Activated CD4-positive, alpha-beta T cell treated with anti-CD3 and anti-CD28 coated beads, Interleukin-2, amount 10 ng/mL, durations not matched to agents 24 days and 14 days (primary cell): Measurements from ENCODE around the gene ANK2. TPM values are rescaled to one million over a fixed set of nuclear protein-coding genes. Genes with fewer than 3 reads are reported as not detected.

Source experiments
- DNase-seq: peaks from one replicate; pipeline ENCODE4 v3.0.0; 2022
- H3K27ac Mint-ChIP-seq: one replicate; pipeline ENCODE4 v1.8.0; 2022; ENCODE audit warnings: mild to moderate bottlenecking, mixed read lengths
- H3K27me3 Mint-ChIP-seq: one replicate; pipeline ENCODE4 v1.8.0; 2022; ENCODE audit warnings: mixed read lengths
- H3K36me3 Mint-ChIP-seq: one replicate; pipeline ENCODE4 v1.8.0; 2022; ENCODE audit warnings: low read depth, mild to moderate bottlenecking, mixed read lengths
- H3K4me1 Mint-ChIP-seq: one replicate; pipeline ENCODE4 v1.8.0; 2021; ENCODE audit warnings: mixed read lengths
- H3K4me3 Mint-ChIP-seq: one replicate; pipeline ENCODE4 v1.8.0; 2022; ENCODE audit warnings: mild to moderate bottlenecking, moderate library complexity, mixed read lengths
- H3K9me3 Mint-ChIP-seq: one replicate; pipeline ENCODE4 v1.8.0; 2021; ENCODE audit warnings: mixed read lengths
- intact Hi-C: fragments of 100-400 bp; cut with micrococcal nuclease; formaldehyde crosslinking; loops from one replicate; pipeline ENCODE4 v1.15.1; 2023
- total RNA-seq: library from RNA; stranded (reverse); gene quantifications from 2 replicates; pipeline ENCODE4 v1.2.3, GENCODE V29; 2022

The ANK2 gene
- total RNA-seq, 1 donor from 2014 or later, result 2.5 TPM

DNA sequence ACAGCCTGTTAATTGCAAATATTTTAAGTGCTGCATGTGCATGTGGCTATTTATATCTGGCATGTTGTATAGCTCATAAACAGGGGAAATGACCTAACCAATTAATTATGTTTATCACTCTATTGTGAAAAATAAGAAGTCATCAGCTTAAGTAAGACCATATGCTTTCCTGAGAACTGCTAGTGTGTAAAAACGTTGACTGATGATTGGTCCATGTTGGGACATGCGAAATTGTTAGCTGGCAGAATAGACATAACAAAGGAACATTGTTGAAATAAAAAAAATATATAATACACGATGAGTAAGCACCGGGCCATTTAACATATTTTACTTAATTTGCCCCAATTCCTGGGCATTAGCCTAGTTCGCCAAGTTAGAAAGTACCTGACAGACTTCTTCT is 207.5 kb downstream of the ANK2 start:
- H3K4me1 Mint-ChIP-seq, result no peaks in the 10 kb centered on the region
- intact Hi-C loops, result no loop called here
- H3K36me3 Mint-ChIP-seq, result no peaks in the 10 kb centered on the region
- no peak for DNase-seq
- H3K4me3 Mint-ChIP-seq, result no peak overlapping the region
- H3K27ac Mint-ChIP-seq, result no peak overlapping the region
- H3K9me3 Mint-ChIP-seq, result no peaks in the 10 kb centered on the region
- peaks cover 2% of the 10 kb centered on the region for H3K27me3 Mint-ChIP-seq

DNA sequence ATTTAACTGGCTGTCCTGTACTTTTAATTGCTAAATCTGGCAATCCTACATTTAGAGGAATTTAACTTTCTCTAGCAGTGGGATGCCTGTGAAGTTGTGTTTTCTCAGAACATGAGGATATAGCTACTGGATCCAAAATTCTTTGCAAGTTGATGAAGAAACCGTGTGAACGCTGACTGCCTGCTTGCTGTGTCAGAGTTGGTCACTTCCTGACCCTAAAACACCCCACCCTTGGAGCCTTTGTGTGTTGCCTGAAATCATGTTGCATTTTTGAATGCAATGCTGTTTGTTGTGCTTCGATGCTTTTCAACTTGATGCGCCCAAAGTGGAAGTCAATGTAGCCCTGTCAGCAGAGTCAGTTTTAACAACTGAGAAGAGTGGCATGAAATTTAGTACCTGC is 211.2 kb downstream of the ANK2 start:
- Mint-ChIP-seq H3K4me1 (no peaks in the 10 kb centered on the region), H3K36me3 (no peaks in the 10 kb centered on the region), H3K27me3 (peaks cover 2% of the 10 kb centered on the region), H3K27ac (no peak overlapping the region), H3K4me3 (no peak overlapping the region), H3K9me3 (no peaks in the 10 kb centered on the region)
- intact Hi-C loops, result no loop called here
- DNase-seq, result no peak

DNA sequence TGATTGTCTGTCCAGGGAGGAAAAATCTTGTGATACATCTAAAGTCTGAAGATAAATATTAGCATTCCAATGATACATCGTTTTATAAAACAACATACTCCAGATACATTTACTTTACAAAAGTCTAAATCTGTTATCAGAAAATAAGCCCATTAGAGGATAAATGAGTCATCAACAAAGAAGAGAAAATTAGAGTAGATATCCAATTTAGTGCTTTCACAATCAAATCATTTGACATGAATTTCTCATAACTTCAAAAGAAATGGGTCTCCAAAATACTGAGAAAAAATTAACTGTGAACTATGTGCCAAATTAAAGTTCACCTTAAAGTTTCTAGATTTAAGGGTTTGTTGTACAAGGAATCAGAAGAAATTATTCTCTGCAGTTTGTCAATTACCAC is 213.8 kb downstream of the ANK2 start:
- intact Hi-C loops, result no loop called here
- no peak overlapping the region for H3K4me3 Mint-ChIP-seq
- no peaks in the 10 kb centered on the region for H3K9me3 Mint-ChIP-seq
- no peaks in the 10 kb centered on the region for H3K4me1 Mint-ChIP-seq
- no peaks in the 10 kb centered on the region for H3K36me3 Mint-ChIP-seq
- peaks cover 3% of the 10 kb centered on the region for H3K27me3 Mint-ChIP-seq
- no peak for DNase-seq
- no peak overlapping the region for H3K27ac Mint-ChIP-seq

DNA sequence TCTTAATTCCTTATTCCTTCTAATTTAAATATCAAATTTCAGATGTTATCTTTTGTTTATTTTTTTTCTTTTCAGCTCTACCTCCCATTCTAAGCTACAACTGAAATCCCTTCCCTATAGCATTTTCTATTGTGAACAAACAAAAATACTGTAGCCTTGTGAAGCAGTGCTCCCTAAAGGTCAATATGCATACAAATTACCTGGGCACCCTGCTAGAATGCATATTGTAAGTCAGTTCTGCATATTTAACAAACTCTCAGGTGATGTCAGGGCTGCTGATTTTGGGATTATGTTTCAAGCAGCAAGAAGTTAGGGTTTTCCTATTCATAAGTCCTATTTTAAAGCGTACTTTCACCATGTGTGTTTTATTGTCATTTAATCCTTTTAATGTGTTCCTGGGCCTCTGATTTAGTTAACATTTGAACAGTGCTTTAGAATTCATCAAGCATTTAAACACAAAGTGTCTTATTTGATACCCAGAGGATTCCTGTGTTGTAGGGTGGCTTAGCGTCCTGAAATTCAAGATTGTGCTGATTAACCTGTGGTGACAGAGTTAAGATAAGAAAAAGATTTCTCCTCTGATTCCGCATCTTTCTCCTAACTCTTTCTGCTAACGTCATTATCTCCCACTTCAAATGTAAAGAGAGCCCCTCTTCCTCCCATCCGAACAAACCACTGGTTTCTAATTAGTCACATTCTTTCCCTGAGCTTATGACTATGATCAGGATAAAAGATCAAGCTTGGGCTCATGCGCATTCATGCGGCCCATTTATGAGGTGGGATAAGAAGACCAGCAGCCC is 221.3 kb downstream of the ANK2 start:
- Mint-ChIP-seq H3K36me3 (no peaks in the 10 kb centered on the region), H3K4me1 (no peaks in the 10 kb centered on the region), H3K27me3 (peaks cover 14% of the 10 kb centered on the region), H3K4me3 (no peak overlapping the region), H3K9me3 (no peaks in the 10 kb centered on the region), H3K27ac (no peak overlapping the region)
- intact Hi-C loops, result no loop called here
- DNase-seq, result no peak

DNA sequence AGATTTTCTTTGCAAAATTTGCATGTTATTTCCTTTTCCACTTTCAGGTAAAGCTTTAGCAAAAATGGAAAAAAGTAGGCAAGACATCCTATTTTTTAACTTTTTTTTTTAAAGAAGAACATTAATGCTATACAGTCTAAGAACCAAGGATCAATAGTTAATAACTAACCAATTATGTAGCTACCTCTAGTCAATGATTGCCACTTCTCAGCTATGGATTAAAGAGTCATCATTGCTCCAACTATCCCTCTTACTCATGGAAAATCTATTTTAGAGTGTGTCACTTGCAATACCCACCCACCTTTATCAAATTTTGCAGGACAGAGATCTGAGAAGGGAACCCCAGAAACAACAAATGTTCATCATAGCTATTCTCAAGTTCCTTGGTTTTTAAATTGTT is 223.1 kb downstream of the ANK2 start:
- intact Hi-C loops, result no loop called here
- Mint-ChIP-seq H3K4me1 (no peaks in the 10 kb centered on the region), H3K9me3 (no peaks in the 10 kb centered on the region), H3K27me3 (peaks cover 20% of the 10 kb centered on the region), H3K27ac (no peak overlapping the region), H3K36me3 (no peaks in the 10 kb centered on the region), H3K4me3 (no peak overlapping the region)
- DNase-seq, result no peak

DNA sequence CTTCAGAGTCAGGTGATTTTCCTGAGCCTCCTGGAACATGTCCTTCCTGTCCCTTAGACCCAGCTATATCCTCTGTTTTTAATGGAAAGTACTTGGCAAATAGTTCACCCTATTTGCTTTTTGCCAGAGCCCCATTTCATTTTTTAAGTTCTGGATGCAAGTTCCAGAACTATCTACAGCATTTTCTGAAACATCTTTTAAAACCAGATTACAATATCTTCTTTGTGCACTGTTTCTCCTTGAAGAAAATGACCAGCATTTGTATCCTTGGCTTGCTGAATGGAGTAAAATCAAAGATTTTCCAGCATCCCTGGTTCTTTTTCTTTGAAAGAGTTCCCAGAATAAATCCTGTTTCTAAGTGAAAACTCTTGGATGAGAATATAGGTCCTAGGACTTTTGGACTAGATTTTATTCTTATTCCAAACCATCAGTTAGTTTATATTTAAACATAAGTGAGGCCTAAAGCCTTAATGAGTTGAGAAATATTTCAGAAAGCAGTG is 224.3 kb downstream of the ANK2 start:
- Mint-ChIP-seq H3K4me1 (no peaks in the 10 kb centered on the region), H3K36me3 (no peaks in the 10 kb centered on the region), H3K9me3 (no peaks in the 10 kb centered on the region), H3K27ac (no peak overlapping the region), H3K27me3 (peaks cover 18% of the 10 kb centered on the region), H3K4me3 (no peak overlapping the region)
- intact Hi-C loops, result no loop called here
- no peak for DNase-seq

DNA sequence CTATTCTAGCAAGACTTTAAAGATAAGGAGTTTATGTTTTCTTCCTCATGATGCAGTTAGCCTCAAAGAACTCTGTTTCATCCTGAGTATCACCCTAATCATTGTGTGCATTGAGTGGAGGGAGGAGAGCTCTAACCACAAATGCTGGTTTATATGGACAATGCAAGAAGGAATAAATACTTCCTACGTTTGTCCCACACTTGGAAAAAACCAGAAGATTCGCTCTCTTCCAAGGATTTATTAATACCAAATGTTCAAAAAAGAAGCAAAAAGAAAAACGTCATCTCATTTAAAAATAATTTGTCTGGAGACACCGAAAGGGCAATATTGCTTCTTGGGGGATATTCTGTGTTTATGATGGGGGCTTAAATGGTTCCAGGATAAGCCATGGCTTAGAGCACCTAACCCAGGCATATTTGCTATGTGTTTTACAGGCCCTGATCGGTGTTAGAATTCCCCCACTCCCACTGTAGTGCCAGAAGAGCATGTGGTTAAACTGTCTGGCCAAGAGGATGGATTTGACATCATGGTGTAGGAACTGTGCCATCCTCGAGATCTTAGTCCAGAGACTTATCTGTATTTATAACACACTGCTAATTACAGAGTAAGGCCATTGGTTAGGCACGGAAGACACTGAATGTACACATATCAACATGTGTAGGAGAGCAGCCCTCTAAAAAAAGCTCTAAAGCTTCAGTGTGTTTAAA is 227.2 kb downstream of the ANK2 start:
- no peak overlapping the region for H3K27ac Mint-ChIP-seq
- no peak for DNase-seq
- H3K36me3 Mint-ChIP-seq, result no peaks in the 10 kb centered on the region
- no peak overlapping the region for H3K4me3 Mint-ChIP-seq
- peaks cover 29% of the 10 kb centered on the region for H3K27me3 Mint-ChIP-seq
- no peaks in the 10 kb centered on the region for H3K4me1 Mint-ChIP-seq
- no peaks in the 10 kb centered on the region for H3K9me3 Mint-ChIP-seq
- intact Hi-C loops, result no loop called here

DNA sequence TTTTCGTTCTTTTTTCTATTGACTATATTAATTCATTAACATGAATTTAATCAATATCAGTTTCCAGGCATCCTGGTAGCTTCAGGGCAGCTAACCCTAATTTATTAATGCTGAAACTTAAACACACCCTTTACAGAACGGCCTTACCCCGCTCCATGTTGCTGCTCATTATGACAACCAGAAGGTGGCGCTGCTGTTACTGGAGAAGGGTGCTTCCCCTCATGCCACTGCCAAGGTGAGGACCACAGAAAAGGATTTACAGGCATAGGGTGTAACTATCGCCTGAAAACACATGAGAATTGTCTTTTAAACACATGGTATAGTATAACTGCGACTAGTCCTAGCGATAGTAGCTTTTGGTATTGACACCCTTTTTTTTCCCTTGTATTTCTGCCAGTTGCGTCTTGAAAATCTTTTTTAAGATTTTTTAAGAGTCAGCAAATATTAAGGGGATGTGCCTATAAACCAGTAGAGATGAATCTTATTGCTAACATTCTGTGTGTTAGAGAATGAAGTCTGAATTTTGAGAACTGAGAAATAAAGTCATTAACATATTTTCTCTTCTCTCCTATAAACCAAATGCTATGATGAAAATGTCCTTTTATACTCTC is 229.0 kb downstream of the ANK2 start:
- DNase-seq, result peak; percentile 85
- H3K9me3 Mint-ChIP-seq, result no peaks in the 10 kb centered on the region
- H3K4me3 Mint-ChIP-seq, result no peak overlapping the region
- intact Hi-C loops, result loop anchor here (1.0 to 2.0 kb wide), 2 partner anchors 77 to 792 kb away; no protein-coding TSS in a partner anchor
- H3K27ac Mint-ChIP-seq, result no peak overlapping the region
- no peaks in the 10 kb centered on the region for H3K4me1 Mint-ChIP-seq
- H3K27me3 Mint-ChIP-seq, result peaks cover 22% of the 10 kb centered on the region
- H3K36me3 Mint-ChIP-seq, result no peaks in the 10 kb centered on the region

DNA sequence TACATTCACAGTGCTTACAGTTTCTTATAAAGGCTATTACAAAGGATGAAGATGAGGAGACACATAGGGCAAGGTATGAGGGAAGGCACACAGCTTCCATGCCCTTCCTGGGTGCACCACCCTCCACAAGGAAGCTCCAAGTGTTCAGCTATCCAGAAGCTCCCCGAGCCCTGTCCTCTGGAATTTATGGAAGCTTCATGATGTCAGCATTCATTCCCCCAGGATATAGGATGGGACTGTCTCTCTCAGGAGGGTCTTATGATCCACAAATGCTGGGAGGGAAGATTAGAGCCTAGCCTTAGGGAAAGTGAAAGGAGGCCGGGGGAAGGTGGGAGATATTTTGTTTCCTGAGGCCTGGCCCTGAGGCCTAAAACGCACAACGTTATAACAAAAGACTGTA is 236.0 kb downstream of the ANK2 start:
- DNase-seq, result no peak
- Mint-ChIP-seq H3K4me1 (no peaks in the 10 kb centered on the region), H3K9me3 (no peaks in the 10 kb centered on the region), H3K27me3 (peaks cover 9% of the 10 kb centered on the region), H3K36me3 (no peaks in the 10 kb centered on the region), H3K27ac (no peak overlapping the region), H3K4me3 (no peak overlapping the region)
- intact Hi-C loops, result no loop called here

DNA sequence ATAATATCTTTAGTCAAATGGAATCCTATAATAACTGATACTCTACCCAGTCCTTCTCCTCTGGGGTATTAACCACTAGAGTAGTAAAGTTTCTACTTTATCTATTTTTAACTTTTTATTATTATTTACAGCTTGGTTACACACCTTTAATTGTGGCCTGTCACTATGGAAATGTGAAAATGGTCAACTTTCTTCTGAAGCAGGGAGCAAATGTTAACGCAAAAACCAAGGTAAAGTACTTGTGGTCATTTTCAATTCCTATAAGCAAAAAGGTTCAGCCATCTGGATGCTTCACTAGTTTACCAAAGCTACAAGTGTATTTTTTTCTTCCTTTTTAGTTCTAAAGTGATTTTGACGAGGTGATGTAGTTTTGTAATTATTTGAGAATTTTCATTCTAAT is 238.8 kb downstream of the ANK2 start:
- no peaks in the 10 kb centered on the region for H3K9me3 Mint-ChIP-seq
- intact Hi-C loops, result no loop called here
- no peak overlapping the region for H3K27ac Mint-ChIP-seq
- H3K4me3 Mint-ChIP-seq, result no peak overlapping the region
- no peak for DNase-seq
- no peaks in the 10 kb centered on the region for H3K36me3 Mint-ChIP-seq
- H3K27me3 Mint-ChIP-seq, result peaks cover 7% of the 10 kb centered on the region
- no peaks in the 10 kb centered on the region for H3K4me1 Mint-ChIP-seq

DNA sequence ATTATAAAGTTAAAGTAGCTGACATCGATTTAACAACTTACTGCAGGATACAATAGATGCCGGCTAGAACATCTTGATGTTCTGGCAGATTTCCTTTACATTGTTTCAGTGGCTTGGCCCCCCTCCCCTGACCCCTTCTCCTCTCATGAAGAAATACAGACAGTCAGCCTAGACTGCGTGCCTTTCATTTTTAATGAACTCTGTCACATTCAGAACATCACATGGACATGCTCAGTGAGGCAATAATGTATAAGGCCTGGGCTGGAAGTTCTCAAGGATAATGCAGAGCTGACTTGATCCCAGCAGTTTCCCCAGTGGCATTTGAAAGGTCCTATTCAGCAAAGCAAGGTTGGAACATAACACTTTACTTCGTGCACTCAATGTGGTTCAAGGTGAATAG is 239.2 kb downstream of the ANK2 start:
- Mint-ChIP-seq H3K4me1 (no peaks in the 10 kb centered on the region), H3K36me3 (no peaks in the 10 kb centered on the region), H3K27me3 (peaks cover 7% of the 10 kb centered on the region), H3K27ac (no peak overlapping the region), H3K4me3 (no peak overlapping the region), H3K9me3 (no peaks in the 10 kb centered on the region)
- intact Hi-C loops, result no loop called here
- DNase-seq, result no peak

DNA sequence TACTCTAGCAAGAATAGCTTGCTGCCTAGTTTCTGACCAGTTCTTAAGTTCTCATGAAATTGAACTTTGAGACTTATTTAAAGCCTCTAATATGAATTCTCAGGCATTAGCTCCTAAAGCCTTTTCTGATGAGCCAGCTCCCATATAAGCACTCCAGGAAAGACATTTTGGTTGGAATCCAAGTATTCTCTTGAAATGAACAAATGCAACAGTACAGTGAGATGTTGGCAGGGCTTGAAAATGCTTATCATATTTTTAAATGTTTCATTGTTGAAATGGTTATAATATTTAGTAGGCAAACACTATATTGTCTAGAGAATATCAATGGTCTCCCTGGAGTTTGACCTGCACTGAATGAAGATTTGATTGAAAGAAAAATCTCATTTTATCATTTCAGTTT is 240.3 kb downstream of the ANK2 start:
- H3K4me1 Mint-ChIP-seq, result no peaks in the 10 kb centered on the region
- no peak overlapping the region for H3K27ac Mint-ChIP-seq
- H3K27me3 Mint-ChIP-seq, result peaks cover 6% of the 10 kb centered on the region
- DNase-seq, result no peak
- no peaks in the 10 kb centered on the region for H3K36me3 Mint-ChIP-seq
- no peak overlapping the region for H3K4me3 Mint-ChIP-seq
- intact Hi-C loops, result no loop called here
- no peaks in the 10 kb centered on the region for H3K9me3 Mint-ChIP-seq

DNA sequence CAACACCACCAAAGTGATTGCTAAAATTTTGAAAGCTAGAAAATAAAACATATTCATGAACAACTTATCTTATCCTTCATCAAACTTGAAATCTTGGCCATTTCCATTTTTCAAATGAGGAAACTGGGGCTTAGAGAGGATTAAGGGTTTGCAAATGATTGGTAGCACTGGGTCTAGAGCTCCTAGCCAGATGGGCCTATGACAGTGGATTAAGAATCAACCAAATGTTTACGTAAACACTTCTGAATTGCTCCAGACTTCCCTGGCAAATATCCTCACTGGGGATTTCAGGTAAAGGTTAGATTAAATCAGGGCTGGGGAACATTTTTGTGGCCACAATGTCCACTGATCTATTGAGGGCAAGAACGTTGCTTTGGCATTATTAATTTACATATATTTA is 241.2 kb downstream of the ANK2 start:
- Mint-ChIP-seq H3K4me1 (no peaks in the 10 kb centered on the region), H3K27ac (no peak overlapping the region), H3K27me3 (peaks cover 11% of the 10 kb centered on the region), H3K36me3 (no peaks in the 10 kb centered on the region), H3K9me3 (no peaks in the 10 kb centered on the region), H3K4me3 (no peak overlapping the region)
- intact Hi-C loops, result no loop called here
- DNase-seq, result no peak

DNA sequence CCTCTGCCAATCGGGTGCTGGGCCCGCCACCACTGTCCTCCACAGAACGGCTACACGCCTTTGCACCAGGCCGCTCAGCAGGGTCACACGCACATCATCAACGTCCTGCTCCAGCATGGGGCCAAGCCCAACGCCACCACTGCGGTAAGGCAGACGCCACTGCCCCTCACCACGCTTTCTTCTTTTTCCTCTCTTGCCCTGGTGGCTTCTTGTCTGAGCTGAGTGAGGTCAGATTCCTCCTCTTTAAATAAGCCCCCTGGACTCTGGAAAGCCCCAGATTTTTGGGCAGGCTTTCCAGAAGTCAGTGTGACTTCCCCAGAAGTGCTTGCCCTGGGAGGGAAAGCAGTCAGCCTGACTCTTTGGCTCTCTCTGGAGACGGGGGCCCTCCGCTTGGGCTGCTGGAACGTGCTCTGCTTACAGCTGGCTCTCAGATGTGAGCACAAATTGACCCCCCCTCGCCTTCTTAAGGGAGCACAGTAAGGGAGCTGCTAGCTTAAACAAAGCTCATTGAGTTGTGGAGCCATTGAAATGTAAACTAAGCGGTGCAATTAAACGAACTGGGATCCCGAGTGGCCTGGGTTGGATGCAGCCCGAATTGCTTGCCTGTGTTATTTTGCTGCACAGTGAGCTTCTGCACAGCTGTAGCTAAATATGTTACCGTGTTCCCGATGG is 243.1 kb downstream of the ANK2 start:
- H3K36me3 Mint-ChIP-seq, result no peaks in the 10 kb centered on the region
- H3K27me3 Mint-ChIP-seq, result peaks cover 12% of the 10 kb centered on the region
- no peaks in the 10 kb centered on the region for H3K9me3 Mint-ChIP-seq
- H3K27ac Mint-ChIP-seq, result no peak overlapping the region
- no peak for DNase-seq
- no peak overlapping the region for H3K4me3 Mint-ChIP-seq
- H3K4me1 Mint-ChIP-seq, result no peaks in the 10 kb centered on the region
- intact Hi-C loops, result no loop called here
